Esophagus squamous epithelium (tissue), 4 donors: ENCODE measurements around the gene DDAH1.

Experiments
- POLR2A ChIP-seq, 4 donors: fragments of 450-650 bp; IDR thresholded peaks; one replicate each; pipeline ENCODE4 v1.6.1; 2017; ENCODE audit warnings: antibody characterized with exemption in 4 of 4, mild to moderate bottlenecking in 4 of 4, moderate library complexity in 3 of 4
- TF ChIP-seq, protein P1 (sequence below), 6 experiments: fragments of 450-650 bp in 4 of 6; fragments of 200-600 bp in 2 of 6; sonication (generic) in 2 of 6; IDR thresholded peaks; one replicate each; pipeline ENCODE4 v1.5.1; 2016 to 2019; ENCODE audit warnings: antibody characterized with exemption in 6 of 6, mild to moderate bottlenecking in 4 of 6, moderate library complexity in 4 of 6

DNA sequence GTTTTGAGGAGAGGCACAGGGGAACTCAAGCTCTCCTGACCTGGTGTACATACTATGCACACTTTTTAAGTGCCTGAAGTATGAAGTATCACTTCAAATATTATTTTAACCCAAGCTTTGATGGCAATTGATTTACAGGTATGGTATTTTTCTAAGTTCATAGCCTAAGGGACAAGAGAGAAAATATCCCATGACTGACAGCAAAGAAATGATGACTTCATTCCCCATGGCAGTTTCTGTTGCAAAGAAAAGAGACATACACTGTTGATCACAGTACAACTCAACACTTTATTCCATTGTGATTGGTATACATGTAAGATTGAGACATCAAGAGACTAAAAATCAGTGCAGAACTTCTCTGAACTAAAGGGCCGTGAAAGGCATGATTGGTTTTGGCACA, 146.7 kb downstream of the DDAH1 start:
- TF ChIP-seq, protein P1, sequence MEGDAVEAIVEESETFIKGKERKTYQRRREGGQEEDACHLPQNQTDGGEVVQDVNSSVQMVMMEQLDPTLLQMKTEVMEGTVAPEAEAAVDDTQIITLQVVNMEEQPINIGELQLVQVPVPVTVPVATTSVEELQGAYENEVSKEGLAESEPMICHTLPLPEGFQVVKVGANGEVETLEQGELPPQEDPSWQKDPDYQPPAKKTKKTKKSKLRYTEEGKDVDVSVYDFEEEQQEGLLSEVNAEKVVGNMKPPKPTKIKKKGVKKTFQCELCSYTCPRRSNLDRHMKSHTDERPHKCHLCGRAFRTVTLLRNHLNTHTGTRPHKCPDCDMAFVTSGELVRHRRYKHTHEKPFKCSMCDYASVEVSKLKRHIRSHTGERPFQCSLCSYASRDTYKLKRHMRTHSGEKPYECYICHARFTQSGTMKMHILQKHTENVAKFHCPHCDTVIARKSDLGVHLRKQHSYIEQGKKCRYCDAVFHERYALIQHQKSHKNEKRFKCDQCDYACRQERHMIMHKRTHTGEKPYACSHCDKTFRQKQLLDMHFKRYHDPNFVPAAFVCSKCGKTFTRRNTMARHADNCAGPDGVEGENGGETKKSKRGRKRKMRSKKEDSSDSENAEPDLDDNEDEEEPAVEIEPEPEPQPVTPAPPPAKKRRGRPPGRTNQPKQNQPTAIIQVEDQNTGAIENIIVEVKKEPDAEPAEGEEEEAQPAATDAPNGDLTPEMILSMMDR (IDR thresholded peaks at IDR 0.05), result no peak
- TF ChIP-seq POLR2A (IDR thresholded peaks at IDR 0.05), result no peak
